C4-2B (cell line): ENCODE data around the gene FTCD.

Experiments used
- CTCF ChIP-seq: fragments of 450-650 bp; conservative IDR thresholded peaks from 2 replicates; pipeline ENCODE4 v1.5.1; 2017; ENCODE audit warnings: mild to moderate bottlenecking
- ZFX ChIP-seq: fragments of 450-650 bp; IDR thresholded peaks from 2 replicates; pipeline ENCODE4 v1.6.1; 2017

GRCh38 chr21:46116776-46117585 lies 38.4 kb downstream of the FTCD start:
- TF ChIP-seq CTCF: no peak
- no peak for TF ChIP-seq ZFX
